Effector memory CD4-positive, alpha-beta T cell (primary cell): Measurements from ENCODE around the gene PLXDC2.

ENCODE experiments used
- DNase-seq, 3 donors: peaks; one replicate each; pipeline ENCODE4 v3.0.0-alpha.2; 2020
- H3K27ac ChIP-seq: 2 replicates; pipeline ENCODE4 v1.7.0; 2013; ENCODE audit warnings: mild to moderate bottlenecking, low read length, moderate library complexity; ENCODE audit not compliant: insufficient read depth, poor library complexity, severe bottlenecking
- H3K27me3 ChIP-seq: replicated peaks from 2 replicates; pipeline ENCODE4 v1.7.0; 2013; ENCODE audit warnings: mild to moderate bottlenecking, low read length; ENCODE audit not compliant: insufficient read depth, control insufficient read depth, poor library complexity, severe bottlenecking
- H3K36me3 ChIP-seq: 2 replicates; pipeline ENCODE4 v1.7.0; 2013; ENCODE audit warnings: mild to moderate bottlenecking, low read length, moderate library complexity; ENCODE audit not compliant: control insufficient read depth, insufficient read depth
- H3K4me1 ChIP-seq: 2 replicates; pipeline ENCODE4 v1.7.0; 2013; ENCODE audit warnings: low read length, mild to moderate bottlenecking; ENCODE audit not compliant: control insufficient read depth, insufficient read depth, poor library complexity, severe bottlenecking
- H3K4me3 ChIP-seq: 2 replicates; pipeline ENCODE4 v1.7.0; 2013; ENCODE audit warnings: low read length, low read depth, mild to moderate bottlenecking; ENCODE audit not compliant: insufficient read depth, poor library complexity, severe bottlenecking
- H3K9me3 ChIP-seq: 2 replicates; pipeline ENCODE4 v1.7.0; 2013; ENCODE audit warnings: mild to moderate bottlenecking, low read length, moderate library complexity; ENCODE audit not compliant: control insufficient read depth

PLXDC2 gene

GRCh38 chr10:20114179-20114578, 297.9 kb downstream of the PLXDC2 start:
- Histone ChIP-seq H3K9me3 (no peaks in the 10 kb centered on the region), H3K4me1 (no peaks in the 10 kb centered on the region), H3K4me3 (no peak overlapping the region), H3K27me3 (no peaks in the 10 kb centered on the region), H3K27ac (no peak overlapping the region), H3K36me3 (no peaks in the 10 kb centered on the region)
- no peak for DNase-seq

GRCh38 chr10:20115894-20116293, 299.7 kb downstream of the PLXDC2 start:
- Histone ChIP-seq H3K36me3 (no peaks in the 10 kb centered on the region), H3K27ac (no peak overlapping the region), H3K4me1 (no peaks in the 10 kb centered on the region), H3K27me3 (no peaks in the 10 kb centered on the region), H3K4me3 (no peak overlapping the region), H3K9me3 (no peaks in the 10 kb centered on the region)
- DNase-seq, result no peak

DNA sequence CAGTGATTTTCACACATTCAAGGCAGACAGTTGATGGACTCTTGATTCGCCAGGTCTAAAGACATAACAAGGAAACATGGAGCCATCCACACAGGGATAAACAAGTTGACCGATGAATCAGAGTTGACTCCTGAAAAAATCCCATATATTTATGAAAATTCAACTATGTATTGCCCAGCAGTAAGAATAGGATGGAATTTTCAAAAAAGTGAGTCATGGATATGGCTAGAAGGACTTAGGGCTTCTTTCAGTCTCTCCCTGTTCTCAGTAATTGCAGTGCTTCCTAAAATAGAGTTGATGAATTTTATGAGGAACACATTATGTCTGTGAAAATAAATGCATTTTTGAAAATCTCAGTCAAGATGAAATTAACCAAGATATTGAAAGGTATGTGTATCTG, 301.2 kb downstream of the PLXDC2 start:
- no peaks in the 10 kb centered on the region for H3K9me3 ChIP-seq
- no peak overlapping the region for H3K27ac ChIP-seq
- no peaks in the 10 kb centered on the region for H3K36me3 ChIP-seq
- DNase-seq, result no peak
- H3K4me3 ChIP-seq, result no peak overlapping the region
- H3K4me1 ChIP-seq, result no peaks in the 10 kb centered on the region
- no peaks in the 10 kb centered on the region for H3K27me3 ChIP-seq

GRCh38 chr10:20118119-20118518, 301.9 kb downstream of the PLXDC2 start:
- no peaks in the 10 kb centered on the region for H3K27me3 ChIP-seq
- H3K27ac ChIP-seq, result no peak overlapping the region
- no peaks in the 10 kb centered on the region for H3K36me3 ChIP-seq
- no peak for DNase-seq
- no peaks in the 10 kb centered on the region for H3K9me3 ChIP-seq
- H3K4me3 ChIP-seq, result no peak overlapping the region
- H3K4me1 ChIP-seq, result no peaks in the 10 kb centered on the region

- no peaks in the 10 kb centered on the region for H3K9me3 ChIP-seq
- no peaks in the 10 kb centered on the region for H3K27me3 ChIP-seq
- H3K4me3 ChIP-seq, result no peak overlapping the region
- no peak for DNase-seq
- H3K4me1 ChIP-seq, result no peaks in the 10 kb centered on the region
- no peak overlapping the region for H3K27ac ChIP-seq
- H3K36me3 ChIP-seq, result no peaks in the 10 kb centered on the region
These were observed 312.6 kb downstream of the PLXDC2 start for GRCh38 chr10:20128811-20129210.

DNA sequence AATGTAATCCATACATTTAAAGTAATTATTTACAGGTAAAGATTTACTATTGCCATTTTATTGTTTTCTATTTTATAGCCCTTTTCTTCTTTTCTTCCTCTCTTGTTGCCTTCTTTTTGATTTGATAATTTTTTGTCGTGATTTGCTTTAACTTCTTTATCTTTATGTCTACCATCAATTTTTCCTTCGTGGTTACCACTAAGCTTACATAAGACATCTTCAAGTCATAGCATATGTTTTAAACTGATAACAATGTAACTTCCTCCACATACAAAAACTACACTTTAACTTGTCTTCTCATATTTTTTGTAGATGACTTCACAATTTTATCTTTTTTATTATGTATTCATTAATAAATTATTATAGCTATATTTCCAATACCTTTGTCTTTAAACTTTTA, 316.6 kb downstream of the PLXDC2 start:
- H3K4me3 ChIP-seq, result no peak overlapping the region
- H3K9me3 ChIP-seq, result no peaks in the 10 kb centered on the region
- H3K27me3 ChIP-seq, result no peaks in the 10 kb centered on the region
- H3K27ac ChIP-seq, result no peak overlapping the region
- no peaks in the 10 kb centered on the region for H3K36me3 ChIP-seq
- no peaks in the 10 kb centered on the region for H3K4me1 ChIP-seq
- DNase-seq, result no peak

- Histone ChIP-seq H3K36me3 (no peaks in the 10 kb centered on the region), H3K27me3 (no peaks in the 10 kb centered on the region), H3K9me3 (no peaks in the 10 kb centered on the region), H3K4me1 (no peaks in the 10 kb centered on the region), H3K4me3 (no peak overlapping the region), H3K27ac (no peak overlapping the region)
- no peak for DNase-seq
These were observed 317.5 kb downstream of the PLXDC2 start for GRCh38 chr10:20133669-20134189.

GRCh38 chr10:20142311-20142710, 326.1 kb downstream of the PLXDC2 start:
- H3K27ac ChIP-seq, result no peak overlapping the region
- H3K4me1 ChIP-seq, result no peaks in the 10 kb centered on the region
- H3K27me3 ChIP-seq, result no peaks in the 10 kb centered on the region
- no peak overlapping the region for H3K4me3 ChIP-seq
- H3K9me3 ChIP-seq, result no peaks in the 10 kb centered on the region
- DNase-seq, result no peak
- no peaks in the 10 kb centered on the region for H3K36me3 ChIP-seq

DNA sequence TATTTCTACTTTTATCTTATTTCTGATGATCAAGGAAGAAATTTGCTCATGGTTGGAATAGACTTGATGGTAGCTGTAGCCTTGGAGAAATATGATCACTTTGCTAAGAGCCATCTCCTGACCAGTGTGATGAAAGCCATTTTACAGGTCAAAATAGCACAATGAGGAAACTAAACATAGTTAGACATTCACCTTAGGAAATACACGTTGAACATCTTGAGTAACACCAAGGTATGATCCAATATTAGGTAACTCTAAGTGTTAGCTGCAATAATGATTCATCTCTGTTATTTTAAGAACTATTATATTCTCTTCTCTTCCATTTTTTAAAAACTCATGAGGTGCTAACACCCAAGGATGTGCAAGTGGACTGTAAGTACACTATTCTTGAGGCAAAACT, 328.0 kb downstream of the PLXDC2 start:
- Histone ChIP-seq H3K27ac (no peak overlapping the region), H3K9me3 (no peaks in the 10 kb centered on the region)

DNA sequence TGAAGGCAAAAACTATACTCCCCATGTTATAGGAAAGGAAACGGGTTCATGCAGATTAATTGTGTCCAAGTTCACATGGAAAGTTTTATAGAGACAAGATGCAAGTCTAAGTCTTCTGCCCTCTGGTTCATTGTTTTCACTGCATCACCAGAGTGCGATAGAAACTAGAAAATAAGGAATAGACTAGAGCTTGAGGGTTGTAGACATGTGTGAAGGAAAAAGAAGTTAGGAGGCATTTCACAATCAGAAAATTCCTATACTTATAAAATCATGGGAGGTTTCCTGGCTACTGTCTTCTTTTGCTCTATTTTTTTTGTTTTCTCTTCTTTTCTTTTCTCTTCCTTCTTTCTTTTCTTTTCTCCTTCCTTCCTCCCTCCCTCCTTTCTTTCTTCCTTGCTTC, 329.8 kb downstream of the PLXDC2 start:
- H3K4me3 ChIP-seq, result no peak overlapping the region
- no peaks in the 10 kb centered on the region for H3K4me1 ChIP-seq
- no peaks in the 10 kb centered on the region for H3K36me3 ChIP-seq
- no peaks in the 10 kb centered on the region for H3K27me3 ChIP-seq
- no peak overlapping the region for H3K27ac ChIP-seq
- no peaks in the 10 kb centered on the region for H3K9me3 ChIP-seq
- no peak for DNase-seq

More for the DNA sequence above, 328.0 kb downstream of the PLXDC2 start:
- Histone ChIP-seq H3K36me3 (no peaks in the 10 kb centered on the region), H3K4me3 (no peak overlapping the region), H3K27me3 (no peaks in the 10 kb centered on the region), H3K4me1 (no peaks in the 10 kb centered on the region)
- no peak for DNase-seq

- H3K9me3 ChIP-seq, result no peaks in the 10 kb centered on the region
- DNase-seq, result no peak
- no peaks in the 10 kb centered on the region for H3K4me1 ChIP-seq
- no peaks in the 10 kb centered on the region for H3K27me3 ChIP-seq
- H3K27ac ChIP-seq, result no peak overlapping the region
- H3K36me3 ChIP-seq, result no peaks in the 10 kb centered on the region
- H3K4me3 ChIP-seq, result no peak overlapping the region
These were observed 331.5 kb downstream of the PLXDC2 start for GRCh38 chr10:20147684-20148083.
